NCI-H748 (cell line): ENCODE results near the gene LRRC39.

Source experiments
- DNase-seq: peaks from one replicate; lab custom pipeline; 2025; ENCODE audit not compliant: unreplicated experiment; lab: John Stamatoyannopoulos, UW

The LRRC39 gene

DNA sequence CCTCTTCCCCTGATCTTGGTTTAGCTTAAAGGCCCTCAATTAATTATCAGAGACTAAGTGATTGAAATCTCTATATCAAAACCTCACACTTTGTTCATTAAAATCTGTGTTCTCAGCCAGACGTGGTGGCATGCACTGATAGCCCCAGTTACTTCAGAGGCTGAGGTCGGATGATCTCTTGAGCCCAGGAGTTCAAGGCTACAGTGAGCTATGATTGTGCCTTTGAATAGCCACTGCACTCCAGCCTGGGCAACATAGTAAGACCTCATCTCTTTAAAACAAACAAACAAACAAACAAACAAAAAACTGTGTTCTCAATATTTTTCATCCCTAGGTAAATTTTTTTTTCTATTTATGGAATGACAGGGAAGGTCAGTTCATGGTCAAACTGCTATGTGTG, 26.4 kb downstream of the LRRC39 start:
- DNase-seq = no peak

DNA sequence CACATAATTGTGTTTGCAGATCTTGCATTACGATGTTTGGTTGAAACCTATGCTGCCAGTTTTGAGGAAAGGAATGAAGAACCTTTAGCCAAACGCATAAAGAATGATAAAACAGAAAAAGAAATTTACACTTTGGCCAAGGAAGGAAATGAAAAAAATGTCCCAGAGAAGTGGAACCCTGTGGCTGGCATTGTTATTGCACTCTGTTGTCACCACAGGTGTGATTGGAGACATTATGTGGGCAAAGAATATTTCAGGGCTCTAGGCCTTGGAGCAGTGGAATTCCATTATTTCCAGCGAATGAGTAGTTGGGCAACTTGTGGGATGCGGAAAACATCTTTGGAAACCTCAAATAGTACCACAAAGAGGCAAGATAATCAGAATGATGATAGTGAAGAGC, 30.2 kb downstream of the LRRC39 start:
- no peak for DNase-seq

DNA sequence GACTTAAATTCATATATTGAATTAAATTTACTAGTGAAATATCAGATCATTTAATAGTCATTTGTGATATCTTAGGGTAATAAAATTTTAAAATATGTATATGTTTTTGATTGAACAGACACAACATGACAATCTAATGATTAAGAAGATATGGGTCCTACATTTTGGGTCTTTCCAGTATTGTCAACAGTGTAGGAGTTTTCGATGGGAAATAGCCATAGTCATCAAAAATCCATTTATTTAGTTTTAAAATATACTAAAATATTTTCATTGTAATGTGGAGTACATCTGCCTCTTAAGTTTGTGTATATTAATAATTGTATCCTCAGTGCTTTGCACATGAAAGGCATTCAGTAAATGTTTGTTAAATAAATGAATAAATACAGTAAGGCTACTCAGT, 31.1 kb downstream of the LRRC39 start:
- DNase-seq = no peak

DNA sequence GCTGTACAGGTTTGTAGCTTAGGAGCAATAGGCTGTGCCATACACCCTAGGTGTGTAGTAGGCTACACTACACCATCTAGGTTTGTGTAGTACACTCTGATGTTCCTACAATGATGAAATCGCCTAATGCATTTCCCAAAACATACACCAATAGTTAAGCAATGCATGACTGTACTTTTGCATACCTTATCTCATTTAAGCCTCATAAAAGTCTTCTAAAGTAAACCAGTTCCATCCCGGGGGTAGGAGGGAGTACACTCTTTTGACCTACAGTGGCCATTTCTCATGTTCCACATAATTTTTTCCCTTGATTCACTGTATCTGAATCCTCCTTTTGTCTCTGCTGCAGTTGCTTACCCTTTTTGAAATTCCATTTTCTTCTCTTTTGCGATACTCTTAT, 32.9 kb downstream of the LRRC39 start:
- DNase-seq = no peak

DNA sequence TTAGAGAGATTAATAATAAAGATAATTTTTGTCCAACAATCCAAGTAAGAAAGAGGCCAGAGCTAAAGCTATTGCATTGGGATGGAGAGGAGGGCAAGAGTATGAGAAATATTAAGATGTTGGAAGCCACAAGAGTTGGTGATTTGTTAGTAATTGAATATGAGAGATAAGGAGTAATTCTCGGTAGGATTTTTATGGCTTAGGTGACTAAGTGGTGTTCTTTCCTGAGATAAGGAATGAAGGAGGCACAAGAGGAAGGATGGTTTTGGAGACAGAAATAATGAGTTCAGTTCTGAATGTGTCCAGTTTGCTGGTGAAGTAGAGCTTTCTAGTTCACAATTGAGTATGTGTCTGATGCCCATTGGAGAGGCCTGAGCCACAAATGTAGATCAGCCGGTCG, 35.7 kb downstream of the LRRC39 start:
- no peak for DNase-seq

DNA sequence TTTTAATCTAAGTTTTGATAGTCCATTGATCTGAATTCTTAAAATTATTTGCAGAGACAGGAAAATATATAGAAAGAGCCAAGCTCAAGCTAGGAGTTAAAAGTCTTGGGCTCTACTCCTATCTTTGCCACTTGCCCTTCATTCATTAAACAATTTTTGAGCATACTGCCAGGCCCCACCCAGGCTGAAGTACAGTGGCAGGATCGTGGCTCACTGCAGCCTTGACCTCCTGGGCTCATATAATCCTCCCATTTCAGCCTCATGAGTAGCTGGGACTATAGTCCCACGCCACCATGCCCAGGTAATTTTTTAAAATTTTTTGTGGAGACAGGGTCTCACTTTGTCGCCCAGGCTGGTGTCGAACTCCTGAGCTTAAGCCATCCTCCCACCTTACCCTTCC, 36.9 kb downstream of the LRRC39 start:
- no peak for DNase-seq

DNA sequence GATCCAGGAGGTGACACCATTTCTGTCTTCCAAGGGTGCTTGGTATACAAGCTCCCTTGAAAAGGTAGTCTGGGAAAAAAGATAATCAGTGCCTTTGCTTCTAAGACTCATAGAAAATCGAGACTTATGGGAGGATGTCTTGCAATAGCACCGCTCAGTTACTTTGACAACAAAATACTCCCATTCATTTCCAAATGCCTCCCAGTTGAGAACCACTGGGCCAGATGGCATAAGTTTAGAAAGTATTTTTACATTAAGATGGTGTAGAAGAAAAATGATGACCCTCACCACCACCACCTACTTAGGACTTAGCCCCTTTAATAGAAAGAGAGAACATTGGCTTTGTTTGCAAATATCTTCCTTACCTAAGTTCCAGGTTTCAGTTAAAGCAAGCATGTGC, 40.5 kb downstream of the LRRC39 start:
- DNase-seq = no peak

DNA sequence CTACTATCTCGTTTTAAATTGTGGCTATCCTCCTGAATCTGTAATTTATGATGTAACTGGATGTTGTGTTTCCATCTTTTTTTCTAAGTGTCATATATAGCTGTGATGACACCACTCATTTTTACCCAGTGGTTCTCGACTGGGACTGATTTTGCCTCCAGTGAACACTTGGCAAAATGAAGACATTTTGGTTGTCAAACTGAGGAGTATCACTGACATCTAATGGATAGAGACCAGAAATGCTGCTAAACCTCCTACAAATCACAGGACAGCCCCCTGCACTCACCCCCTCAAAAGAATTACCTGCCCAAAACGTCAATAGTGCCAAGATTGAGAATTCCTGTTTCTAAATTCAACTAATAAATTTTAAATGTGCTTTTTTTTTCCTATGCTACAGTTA, 43.2 kb downstream of the LRRC39 start:
- no peak for DNase-seq

DNA sequence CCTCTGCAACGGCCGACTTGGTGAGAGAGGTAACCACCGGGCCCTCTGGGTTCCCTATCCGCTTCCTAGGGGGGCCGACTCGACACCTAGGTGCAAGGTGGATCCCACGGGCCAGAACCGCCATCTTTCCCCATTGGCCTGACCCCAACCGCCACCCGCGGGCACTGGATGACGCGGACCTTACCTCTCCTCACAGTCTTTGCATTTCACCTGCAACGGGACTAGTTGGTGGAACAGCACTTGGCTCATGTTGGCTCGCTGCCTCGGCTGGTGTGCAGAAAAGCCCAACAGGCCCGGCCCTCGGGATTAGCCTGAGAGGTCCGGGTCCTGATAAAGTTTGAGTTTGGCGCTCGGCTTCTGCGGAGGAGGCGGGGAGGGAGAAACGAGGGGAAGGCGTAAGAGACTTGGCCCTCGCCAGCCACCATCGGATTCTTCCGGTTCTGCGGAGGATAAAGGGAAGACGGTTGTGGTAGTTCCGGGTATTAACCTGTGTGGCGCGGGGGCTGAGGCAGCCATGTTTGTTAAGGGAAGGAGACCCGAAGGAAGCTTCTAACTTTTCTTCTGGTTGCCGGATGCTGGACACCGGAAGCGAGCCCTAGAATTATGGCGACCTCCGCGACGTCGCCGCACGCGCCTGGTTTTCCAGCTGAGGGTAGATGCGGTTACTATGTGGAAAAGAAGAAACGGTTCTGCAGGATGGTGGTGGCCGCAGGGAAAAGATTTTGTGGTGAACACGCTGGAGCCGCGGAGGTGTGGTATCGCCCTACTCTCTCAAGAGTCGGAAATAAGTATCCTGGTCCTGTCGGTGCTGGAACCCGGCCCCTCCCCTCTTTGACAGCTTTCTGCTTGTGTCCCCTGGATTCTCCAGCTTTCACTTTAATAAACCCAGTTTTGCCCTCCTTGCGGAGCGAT, 45.2 kb downstream of the LRRC39 start, which contains the start of the genes SASS6 and TRMT13:
TSS of gene SASS6 (minus strand) at position 365 of the 912 bp plus-strand sequence. CDS start at position 249, 116 bp downstream.
TSS of gene TRMT13 (plus strand) at position 598 of the 912 bp plus-strand sequence. CDS start at position 604, 6 bp downstream.
- DNase-seq = peak; percentile 98

DNA sequence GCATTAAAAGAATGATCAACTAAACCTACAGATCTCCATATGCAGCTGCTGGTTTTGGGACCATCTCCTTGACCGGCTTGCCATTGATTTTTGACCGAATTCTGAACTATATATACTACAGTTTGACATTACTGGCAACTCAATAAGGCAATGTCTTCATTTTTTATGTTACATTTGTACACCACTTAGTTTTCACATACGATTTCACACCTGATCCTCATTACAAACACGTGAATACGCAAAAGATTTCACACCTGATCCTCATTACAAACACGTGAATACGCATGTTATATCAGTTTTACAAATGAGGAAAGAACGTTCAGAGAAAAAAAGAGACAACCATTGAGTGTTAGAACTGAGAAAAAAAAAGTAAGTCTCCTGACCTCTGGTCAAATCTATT, 46.4 kb downstream of the LRRC39 start:
- no peak for DNase-seq

DNA sequence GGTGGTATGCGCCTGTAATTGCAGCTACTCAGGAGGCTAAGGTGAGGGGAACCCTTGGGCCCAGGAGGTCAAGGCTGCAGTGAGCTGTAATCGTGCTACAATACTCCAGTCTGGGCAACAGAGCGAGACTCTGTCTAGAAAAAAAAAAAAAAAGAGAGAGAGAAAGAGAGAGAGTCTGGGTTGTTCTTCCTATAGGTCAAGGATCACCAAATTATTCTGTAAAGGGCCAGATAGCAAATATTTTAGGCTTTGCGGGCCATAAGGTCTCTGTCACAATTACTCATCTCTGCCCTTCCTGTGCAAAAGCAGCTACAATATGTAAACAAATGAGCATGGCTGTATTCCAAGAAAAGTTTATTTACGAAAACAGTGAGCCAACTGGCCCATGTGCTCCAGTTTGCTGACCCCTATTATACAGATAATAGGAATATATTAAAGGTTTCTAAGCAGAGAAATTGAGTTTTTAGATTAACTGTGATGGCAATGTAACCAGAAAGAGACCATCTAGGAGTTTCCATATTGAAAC, 47.4 kb downstream of the LRRC39 start:
- no peak for DNase-seq

DNA sequence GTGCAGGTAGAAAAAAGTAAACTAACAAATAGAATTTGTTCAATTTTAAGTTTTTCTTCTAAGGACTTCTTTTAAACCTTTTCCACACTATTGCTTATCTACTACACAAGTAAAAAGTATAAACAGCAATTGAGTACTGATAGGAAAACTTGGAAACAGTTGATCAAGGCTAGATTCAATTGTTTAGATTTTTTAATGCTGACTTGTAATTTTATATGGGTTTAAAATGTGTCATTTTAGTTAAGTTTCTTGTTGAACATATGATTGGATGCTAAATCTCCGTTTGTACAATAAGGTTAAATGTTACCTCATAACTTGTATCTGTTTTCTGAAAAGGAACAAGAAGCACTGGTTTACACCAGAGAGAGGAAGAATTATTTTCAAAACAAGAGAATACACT, 50.8 kb downstream of the LRRC39 start:
- no peak for DNase-seq

DNA sequence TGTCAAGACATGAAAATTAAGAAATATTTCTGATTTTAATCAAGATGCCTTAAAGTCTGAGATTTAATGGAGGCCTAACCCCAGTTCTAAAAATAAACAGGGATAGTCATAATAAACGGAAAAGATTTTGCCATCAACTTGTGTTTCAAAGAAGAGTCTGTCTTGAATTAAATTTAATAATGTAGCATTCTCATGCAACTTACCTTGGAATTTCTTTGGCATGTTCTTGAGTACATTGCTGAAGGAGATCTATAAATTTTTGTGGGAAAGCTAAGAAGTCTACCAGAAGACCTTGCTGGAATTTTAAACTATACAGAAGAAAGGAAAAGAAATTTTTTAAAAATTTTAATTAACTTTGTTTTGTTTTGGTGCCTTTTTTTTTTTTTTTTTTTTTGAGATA, 55.9 kb downstream of the LRRC39 start:
- no peak for DNase-seq

DNA sequence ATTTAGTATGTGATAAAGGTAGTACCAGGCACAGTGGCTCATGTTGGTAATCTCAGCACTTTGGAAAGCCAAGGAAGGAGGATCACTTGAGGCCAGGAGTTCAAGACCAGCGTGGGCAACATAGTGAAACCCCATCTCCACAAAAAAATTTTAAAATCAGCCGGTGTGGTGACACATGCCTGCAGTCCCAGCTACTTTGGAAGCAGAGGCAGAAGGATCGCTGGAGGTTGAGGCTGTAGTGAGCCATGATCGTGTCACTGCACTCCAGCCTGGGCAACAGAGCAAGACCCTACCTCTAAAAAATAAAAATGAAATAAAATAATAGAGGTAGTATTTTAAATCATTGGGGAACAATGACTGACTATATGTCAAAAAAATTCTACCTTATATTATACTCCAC, 62.5 kb downstream of the LRRC39 start:
- DNase-seq = no peak

DNA sequence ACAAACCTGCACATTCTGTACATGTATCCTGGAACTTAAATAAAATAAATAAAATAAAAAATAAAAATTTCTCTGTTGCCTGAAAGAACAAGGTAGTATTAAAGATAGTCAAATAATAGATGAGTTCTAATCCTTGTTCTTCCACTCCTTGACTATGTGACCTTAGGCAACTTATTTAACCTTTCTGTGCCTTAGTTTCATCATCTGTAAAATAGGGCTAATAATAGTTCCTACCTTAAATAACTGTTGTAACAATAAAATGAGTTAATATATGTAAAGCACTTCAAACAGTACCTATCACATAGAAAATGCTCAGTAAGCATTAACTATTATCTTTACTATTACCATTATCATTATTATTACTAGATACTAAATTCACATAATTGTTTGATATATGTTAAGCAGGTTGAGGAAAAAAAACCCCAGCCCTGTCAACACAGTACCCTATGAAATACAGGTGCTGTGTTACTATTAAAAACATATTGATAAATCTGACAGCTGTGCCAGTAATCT, 68.4 kb downstream of the LRRC39 start:
- no peak for DNase-seq

DNA sequence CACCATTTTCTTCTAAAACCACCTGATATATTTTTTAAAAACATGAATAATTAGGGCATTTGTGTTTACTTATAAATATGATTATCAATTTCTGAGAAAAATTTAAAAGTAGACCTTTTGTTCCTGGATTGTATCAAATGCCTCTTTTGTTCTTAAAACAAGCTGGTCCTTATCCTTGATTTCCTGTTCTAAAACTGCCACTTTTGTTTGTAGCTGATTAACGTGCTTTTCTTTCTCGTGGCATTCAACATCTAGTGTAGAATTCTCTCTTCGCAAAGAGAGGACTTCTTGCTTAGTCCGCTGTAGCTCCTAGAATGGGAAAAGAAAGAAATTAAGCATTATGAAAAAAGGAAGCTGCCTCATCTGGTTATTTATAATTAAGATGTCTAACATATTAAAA, 70.4 kb downstream of the LRRC39 start:
- no peak for DNase-seq

DNA sequence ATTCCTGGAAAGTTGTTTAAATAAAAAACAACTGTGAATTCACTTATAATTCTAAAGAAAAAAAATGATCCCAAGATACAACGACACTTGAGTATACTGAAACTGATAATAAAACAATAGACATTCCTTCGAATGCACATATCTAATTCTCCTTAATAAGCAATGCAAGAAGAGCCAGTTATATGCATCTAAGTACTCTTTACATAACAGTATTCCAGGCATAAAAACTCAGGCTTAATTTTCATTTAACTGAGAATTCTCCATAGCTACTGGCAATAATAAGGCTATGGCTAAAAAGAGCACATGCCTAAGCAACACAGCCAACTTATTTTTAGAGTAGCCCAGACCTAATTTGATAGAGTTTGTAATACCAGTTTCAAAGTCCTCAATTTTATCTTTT, 76.5 kb downstream of the LRRC39 start:
- no peak for DNase-seq

DNA sequence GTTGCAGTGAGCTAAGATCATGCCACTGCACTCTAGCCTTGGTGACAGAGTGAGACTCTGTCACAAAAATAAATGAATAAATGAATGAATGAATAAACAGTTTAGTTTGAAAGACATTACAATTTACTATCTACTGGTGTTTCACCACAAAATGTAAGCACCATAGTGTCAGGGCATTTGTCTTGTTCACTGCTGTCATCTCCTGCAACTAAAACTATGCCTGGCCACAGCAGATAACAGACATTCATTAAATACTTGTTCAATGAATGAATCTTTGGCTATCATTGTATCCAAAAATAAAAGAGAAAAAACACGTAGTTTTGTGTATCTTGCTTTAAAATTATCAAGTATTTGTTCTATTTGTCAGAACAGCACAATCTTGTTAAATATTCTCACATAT, 77.9 kb downstream of the LRRC39 start:
- DNase-seq = no peak
